ENCODE data around the gene TBATA.
"Not testable (repeated sequence)": the region's sequence is repeated elsewhere in the genome, so short reads cannot be mapped to it uniquely, and the experiment has no call there.

Gene TBATA

DNA sequence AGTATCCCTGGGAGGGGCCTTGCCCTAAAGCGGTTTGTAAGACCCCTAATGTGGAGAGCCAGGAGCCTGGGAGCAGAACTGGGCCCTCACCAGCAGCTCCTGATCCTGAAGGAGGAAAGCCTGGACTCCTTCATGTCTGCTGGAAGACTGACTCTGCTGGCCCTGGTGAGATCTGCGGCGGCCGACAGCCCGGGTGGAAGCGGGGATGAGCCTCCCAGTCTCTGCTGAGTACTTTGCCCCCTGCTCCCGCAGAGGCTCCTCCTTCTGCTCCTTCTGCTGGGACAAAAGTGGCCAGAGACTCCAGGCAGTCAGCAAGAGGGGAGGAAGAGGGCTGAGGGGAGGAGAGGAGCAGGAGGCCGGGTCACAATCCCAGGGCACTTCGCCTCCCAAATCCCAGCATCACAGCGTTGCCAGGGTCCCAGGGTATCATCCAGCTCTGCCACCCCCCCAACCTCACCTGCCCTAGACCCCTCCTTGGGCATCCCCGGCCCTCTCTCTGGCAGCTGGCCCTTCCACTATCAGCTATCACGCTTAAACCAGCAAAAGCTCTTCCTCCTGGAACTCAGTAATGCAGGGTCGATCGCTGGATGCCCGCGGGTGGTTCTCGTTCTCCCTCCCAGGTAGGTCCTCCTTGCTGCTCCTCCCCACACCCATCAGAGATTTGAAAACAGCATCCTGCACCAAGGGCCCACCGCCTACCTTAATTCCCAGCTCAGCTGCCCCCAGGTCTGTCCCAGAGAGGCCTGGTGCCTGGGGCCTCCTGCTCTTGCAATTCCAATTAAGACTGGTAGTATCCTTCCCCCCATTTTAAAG, 7.9 kb downstream of the TBATA start:
- no peak for DNase-seq

DNA sequence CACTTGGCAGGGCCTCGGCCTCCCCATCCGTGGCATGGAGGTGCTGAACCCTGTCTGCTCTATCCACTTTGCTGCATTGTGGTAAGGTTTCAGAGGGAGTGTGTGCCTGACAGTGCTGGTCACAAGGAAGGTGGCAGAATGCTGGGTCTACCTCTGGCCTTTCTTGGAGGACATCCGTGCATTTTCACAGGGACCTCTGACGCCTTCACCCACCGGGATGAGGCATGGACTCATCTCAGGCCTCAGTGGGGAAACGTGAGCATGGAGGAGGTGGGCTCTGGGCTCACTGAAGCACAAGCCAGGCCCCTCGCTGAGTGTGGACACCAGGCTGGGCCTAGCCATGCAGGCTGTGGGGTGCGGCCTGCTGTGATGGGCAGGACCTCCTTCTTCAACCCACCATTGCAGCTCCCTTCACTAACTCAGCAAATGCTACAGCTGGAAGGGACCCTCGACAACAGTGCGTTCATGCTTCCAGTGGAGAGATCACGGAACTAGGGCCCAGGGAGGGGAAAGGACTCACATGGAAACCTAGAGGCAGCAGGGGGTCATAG, 8.6 kb downstream of the TBATA start:
- no peak for DNase-seq

DNA sequence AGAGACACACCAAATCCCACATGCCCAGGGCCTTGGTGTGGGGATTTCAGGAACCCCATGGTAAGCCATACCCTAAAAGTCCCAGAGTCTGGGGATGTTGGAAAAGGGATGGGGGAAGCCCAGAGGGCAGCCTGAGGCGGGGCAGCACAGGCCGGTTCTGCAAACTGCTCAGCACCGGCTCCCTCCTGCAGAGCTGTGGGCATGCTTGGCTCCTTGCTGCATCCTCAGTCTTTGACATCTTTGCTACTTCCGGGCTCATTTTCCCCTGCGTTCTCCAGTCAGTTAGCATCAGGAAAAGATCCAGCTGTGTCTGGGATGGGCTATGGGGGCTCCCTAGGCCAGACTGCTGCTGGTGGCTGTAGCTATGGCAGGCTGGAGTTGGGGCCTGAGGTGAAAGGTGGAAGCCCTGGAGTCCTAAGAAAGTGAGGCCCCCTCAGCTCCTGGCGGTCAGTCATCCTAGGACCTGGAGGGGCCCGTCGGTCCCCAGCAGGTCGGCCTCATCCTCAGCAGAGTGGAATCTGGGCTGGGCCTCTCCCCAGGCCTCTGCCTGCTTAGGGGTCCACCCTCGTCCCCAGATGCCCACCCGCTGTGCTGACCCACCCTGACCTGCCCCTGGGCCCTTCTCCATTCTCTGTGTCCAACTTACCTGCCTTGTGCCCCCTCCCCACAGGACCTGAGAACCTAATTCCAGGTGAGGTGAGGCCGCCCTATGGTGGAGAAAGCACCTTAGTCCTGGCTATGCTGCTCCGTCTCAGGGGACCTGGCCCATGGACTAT, 9.3 kb downstream of the TBATA start:
- DNase-seq, result no peak

DNA sequence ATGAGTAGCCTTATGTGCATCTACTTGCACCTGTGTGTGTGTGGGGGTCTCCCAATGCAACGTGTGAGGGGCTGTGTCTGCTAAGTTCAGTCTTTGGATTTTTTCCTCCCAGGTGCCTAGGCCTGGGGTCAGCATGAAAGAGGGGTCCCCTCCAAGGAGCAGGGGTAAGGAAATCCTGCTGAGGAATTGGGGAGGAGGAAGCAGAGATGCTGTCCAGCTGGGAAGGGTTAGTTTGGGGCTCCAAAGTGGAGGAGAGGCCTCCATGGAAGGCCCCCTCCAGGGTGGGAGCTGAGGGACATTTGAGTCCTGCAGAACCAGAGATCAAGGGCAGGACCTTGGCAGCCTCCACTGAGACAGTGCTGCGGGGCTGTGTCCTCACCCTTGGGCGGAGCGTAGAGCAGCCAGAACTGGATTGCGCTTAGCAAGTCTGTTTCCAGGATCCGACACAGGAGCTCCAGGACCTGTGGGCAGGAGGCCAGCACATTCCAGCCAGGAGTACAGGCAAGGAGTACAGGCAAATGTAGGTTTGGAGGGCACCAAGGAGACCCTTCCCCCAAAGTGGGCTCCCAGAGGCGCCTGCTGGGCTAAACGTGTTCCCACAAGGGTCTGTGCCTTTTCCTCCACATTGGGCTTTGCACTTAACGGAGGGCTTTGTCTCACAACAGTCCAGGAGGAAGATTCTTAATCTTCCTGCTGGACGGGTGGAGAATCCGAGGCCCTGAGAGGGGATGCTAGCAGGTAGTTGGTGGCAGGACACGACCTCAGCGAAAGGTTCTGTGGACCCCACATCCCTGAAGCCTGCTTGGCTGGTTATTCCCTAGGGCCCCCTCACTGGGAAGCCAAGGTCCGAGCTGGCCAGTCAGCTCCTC, 10.1 kb downstream of the TBATA start:
- no peak for DNase-seq

DNA sequence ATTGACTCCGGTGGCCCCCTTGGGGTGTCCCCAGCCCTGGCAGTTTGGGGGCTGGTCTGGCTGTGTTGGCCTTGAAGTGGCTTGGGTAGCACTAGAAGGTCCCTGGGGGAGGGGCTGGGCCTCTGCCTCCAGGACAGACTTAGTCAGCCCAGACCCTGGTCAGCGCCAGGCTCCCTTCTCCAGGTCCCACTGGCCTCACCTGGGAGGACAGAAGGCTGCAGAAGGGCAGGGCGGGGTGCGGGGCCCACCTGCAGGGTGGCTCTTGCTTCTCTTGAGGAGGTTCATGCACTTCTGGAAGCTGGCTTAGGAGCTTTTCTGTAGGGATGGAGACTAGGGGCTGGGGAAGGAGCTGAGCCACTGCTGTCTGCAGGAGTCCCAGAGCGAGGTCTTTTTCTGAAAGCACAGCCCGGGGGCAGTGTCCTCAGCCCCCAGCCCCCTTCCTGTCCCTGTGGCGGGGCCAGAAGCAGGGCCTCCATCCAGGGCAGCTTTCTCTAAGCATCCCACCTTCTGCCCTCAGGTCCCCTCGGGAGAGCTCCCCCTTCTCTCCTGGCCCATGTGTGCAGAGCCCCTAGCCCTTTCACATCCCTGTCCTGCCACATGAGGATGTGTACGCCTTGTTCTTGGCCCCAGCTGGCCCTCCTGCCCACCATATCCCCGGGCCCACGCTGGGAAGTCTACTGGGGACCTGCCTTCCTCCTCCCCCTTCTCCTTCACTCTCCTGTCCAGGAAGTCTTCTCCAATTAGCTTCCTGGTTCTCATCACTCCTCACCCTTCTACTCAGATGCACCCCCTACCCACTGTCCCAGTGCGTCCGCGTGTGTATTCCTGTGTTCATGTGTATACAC, 11.0 kb downstream of the TBATA start:
- DNase-seq, result no peak

DNA sequence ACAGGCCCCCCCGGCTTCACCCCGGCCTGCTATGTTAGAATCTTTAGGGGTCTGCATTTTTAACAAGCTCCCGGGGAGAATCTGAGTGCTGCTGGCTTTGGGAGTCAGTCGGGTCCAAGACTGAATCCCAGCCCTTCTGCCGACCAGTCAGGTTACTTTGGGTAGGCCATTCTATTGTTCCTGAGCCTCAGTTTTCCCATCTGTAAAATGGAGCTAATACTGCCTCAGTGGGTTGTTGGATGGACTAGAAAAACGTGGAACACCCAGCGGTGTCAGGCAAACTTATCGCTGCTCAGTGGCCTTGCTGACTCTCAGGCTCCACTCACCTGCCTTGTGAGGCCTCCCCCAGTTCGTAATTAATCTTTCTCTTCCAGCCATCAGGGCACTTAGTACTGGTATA, 11.7 kb downstream of the TBATA start:
- no peak for DNase-seq

DNA sequence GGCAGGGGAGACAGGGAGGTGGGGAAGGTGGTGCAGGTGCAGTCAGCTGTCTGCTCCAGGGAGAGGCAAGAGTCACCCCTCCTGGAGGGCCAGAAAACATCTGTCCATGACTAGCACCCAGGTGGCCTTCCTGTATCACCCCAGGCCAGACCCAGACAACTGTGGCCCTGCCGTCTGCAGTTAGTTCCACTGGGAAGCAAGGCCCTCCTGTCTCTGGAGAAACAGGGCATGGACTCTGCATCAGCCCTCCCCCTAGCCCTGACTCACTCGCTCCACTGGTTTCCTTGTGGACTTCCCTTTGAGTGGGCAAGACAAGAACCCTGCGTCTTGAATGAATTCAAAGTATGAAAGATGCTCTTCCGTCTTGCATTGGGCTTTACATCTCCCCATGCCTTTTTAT, 12.6 kb downstream of the TBATA start:
- DNase-seq, result no peak

DNA sequence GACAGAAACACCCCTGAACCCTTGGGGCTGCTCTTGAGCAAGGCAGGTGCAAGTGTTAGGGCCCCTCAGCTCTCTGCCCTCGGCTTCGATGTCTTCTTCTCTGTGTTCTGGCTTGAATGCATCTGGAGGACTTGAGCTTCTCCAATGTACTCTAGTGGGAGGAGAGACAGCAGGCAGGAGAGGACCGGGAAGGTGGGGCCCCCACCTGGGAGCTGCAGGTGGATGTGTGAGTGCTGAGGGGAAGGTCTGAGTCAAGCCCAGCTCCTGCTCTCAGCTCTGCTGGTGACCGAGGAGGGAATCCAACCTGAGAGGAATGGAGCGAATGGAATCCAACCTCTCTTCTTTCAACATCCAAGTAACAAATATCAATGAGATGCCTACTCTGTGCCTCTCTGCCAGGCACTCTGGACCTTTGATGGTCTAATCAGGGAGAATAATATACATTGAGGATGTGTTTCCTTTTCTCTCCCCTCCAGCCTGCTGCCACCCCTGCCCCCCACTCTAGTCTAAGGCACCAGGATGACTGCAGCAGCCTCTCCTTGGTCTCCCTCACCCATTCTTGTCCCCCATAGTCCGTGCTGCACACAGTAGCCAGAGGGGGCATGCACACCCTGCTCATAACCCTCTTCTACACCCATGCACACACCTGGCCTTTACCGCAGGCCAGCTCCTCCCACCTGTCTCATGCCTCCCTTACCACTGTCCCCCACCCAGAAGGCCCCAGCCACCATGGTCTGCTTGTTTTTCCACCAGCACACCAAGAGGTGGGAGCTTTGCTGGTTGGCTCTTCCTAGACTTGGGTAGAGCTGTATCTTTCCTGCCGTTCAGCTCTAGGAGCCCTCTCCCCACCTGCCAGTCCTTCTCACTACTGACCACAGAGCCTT, 13.6 kb downstream of the TBATA start:
- DNase-seq, result no peak

DNA sequence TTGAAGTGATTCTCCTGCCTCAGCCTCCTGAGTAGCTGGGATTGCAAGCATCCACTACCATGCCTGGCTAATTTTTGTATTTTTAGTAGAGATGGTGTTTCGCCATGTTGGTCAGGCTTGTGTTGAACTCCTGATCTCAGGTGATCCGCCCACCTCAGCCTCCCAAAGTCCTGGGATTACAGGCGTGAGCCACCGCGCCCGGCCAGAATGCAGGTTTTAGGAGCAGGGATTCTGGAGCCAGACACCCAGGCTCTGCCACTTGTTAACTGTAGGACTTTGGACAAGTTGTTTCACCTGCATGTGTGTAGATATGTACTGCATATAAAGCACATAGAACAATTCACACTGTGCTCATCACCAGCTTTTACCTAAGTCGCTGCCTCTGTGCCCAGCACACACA, 14.7 kb downstream of the TBATA start:
- not testable (repeated sequence) for DNase-seq

DNA sequence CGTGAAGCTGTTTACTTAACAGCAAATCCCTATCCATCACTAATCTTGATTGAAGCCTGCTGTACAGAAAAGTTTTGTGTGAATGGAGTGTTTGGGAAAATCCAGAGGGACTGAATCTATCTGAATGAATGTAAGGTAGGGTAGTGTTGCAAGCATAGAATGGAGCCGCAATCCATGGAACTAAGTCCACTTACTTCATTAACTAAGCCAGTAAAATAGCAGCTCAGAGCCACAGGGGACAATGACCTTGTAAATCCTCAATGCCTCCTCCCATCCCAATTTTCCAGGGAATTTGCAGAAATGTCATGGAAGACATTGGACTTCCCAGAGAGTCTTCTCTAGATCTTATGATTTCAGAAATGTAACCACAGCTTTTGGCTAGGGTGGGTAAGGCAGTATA, 15.2 kb downstream of the TBATA start:
- no peak for DNase-seq

DNA sequence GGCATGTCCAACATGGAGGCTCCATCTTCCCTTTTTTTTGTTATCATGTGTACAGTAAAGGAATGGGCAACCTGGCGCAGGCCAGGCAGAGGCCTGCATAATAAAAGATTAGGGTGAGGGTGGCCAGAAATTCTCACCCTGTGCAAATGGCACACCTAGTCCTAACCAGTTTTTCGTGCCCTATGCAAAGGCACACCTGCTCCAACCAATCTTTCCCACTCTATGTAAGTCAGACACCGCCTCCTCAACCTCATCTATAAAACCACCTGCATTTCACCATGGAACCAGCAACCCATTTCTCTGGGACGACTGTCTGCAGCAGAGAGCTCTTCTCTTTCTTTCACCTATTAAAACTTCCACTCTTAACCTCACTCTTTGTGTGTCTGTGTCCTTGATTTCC, 16.1 kb downstream of the TBATA start:
- DNase-seq, result no peak

DNA sequence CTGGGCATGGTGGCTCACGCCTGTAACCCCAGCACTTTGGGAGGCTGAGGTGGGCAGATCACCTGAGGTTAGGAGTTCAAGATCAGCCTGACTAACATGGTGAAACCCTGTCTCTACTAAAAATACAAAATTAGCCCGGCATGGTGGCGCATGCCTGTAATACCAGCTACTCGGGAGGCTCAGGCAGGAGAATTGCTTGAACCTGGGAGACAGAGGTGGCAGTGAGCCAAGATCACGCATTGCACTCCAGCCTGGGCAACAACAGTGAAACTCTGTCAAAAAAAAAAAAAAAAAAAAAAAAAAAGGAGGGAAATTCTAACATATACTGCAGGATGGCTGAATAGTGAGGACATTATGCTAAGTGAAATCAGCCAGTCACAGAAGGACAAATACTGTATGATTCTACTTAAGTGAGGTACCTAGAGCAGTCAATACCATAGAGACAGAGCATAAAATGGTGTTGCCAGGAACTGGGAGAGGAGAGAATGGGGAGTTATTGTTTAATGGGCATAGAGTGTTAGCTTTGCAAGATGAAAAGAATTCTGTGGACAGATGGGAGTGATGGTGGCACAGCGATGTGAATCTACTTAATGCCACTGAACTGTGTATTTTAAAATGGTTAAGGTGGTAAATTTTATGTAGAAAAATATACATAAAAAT, 17.0 kb downstream of the TBATA start:
- DNase-seq, result not testable (repeated sequence)

DNA sequence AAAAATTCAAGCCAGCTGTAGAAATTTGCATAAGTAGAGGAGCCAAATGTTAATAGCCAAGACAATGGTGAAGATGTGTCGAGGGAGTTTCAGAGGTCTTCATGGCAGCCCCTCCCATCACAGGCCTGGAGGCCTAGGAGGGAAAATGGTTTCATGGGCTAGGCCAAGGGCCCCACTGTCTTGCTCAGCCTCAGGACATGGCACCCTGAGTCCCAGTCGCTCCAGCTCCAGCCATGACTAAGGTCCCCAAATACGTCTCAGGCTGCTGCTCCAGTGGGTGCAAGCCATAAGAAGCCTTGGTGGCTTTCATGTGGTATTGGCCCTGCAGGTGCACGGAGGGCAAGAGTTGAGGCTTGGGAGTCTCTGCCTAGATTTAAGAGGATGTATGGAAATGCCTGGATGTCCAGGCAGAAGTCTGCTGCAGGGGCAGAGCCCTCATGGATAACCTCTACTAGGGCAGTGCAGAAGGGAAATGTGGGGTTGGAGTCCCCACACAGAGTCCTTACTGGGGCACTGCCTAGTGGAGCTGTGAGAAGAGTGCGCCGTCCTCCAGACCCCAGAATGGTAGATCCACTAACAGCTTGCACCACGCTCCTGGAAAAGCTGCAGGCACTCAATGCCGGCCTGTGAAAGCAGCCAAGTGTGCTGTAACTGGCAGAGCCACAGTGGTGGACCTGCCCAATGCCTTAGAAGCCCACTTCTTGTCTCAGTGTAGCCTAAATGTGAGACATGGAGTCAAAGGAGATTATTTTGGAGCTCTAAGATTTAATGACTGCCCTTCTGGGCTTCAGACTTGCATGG, 19.2 kb downstream of the TBATA start:
- no peak for DNase-seq

DNA sequence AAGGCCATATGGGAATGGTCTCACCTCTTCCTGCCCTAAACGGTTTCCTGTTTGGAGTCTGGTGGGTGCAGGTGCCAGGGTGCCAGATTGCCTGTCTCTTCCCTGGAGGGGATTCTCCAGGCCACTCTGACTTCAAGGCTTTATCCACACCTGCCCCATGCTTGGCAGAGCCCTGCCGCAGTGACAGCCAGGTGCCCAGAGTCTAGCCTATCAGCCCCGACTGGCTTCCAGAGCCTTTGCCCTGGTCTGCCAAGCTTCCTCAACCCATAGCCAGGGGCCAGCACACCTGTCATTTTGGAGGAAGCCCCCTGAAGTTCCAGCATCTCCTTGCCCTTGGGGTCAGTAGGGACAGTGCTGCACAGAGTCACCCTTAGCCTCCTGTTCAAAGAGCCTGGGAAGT, 21.6 kb downstream of the TBATA start:
- DNase-seq, result no peak

DNA sequence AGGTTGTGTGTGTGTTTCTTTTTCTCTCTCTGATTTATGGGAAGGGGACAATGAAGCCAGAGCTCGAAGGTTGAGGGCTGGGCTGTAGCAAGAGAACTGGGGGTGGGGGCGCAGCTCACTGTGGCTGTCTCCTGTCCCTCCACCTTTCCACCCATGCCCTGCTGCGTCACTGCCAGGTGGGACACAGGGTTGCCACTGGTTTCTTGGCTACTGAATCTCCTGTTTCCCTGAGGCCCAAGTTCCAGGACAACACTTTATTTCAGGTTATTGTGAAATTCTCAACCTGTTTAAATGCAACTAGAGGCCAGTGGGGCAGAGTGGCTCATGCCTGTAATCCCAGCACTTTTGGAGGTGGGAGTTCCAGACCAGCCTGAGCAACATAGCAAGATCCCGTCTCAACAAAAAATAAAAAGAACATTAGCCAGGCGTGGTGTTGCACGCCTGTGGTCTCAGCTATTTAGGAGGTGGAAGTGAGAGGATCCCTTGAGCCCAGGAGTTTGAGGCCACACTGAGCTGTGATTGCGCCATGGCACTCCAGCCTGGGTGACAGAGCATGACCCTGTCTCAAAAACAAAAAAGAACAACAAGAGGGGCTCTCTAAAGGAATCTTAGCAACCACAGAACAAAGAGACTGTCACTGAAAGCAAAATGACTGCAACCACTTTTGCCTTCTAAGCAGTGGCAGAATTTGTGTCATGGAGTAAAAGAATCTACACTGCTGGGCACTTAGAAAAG, 22.6 kb downstream of the TBATA start:
- no peak for DNase-seq

DNA sequence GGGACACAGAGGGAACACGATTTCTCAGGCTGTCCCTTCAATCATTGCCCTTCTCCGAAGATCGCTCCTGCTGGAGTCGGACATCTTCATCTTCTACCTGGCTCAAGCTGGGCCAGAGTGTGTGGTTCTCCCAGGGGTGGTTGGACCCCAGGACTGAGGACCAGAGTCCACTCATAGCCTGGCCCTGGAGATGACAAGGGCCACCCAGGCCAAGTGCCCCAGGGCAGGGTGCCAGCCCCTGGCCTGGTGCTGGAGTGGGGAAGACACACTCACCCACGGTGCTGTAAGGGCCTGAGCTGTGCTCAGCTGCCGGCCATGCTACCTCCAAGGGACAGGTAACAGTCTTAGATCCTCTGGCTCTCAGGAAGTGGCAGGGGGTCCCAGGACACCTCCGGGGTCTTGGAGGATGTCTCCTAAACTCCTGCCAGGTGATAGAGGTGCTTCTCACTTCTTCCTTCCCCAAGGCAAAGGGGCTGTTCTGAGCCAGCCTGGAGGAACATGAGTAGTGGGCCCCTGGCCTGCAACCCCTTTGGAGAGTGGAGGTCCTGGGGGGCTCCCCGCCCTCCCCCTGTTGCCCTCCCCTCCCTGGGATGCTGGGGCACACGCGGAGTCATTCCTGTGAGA, 23.3 kb downstream of the TBATA start:
- DNase-seq, result no peak

DNA sequence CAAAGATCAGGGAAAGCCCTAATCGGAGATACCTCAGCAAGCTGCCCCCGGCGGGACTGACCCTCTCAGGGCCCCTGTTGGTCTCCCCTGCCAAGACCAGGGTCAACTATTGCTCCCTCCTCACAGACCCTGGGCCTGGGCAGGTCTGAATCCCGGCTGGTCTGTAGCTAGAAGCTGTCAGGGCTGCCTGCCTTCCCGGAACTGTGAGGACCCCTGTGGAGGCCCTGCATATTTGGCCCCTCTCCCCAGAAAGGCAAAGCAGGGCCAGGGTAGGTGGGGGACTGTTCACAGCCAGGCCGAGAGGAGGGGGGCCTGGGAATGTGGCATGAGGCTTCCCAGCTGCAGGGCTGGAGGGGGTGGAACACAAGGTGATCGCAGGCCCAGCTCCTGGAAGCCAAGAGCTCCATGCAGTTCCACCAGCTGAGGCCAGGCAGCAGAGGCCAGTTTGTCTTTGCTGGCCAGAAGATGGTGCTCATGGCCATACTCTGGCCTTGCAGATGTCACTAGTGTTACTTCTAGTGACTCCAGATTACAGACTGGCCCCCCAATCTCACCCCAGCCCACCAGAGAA, 24.1 kb downstream of the TBATA start:
- no peak for DNase-seq

DNA sequence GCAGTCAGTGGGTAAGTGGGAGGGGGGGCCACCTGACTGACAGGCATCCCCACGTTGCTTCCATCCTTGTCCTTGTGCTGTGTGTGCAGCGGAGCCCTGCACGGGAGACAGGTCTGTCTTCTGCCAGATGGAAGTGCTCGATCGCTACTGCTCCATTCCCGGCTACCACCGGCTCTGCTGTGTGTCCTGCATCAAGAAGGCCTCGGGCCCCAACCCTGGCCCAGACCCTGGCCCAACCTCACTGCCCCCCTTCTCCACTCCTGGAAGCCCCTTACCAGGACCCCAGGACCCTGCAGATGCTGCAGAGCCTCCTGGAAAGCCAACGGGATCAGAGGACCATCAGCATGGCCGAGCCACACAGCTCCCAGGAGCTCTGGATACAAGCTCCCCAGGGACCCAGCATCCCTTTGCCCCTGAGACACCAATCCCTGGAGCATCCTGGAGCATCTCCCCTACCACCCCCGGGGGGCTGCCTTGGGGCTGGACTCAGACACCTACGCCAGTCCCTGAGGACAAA, 24.8 kb downstream of the TBATA start:
- DNase-seq, result no peak

All from SW 1271 (cell line).